Hindlimb muscle (tissue), 1 donor: Measurements from ENCODE around the gene ZNF618. TPM values are rescaled to one million over a fixed set of nuclear protein-coding genes. Genes with fewer than 3 reads are reported as not detected.
A peak's percentile ranks its signal among the peaks of the same experiment; 100 is the strongest.
"Not testable (repeated sequence)": the region's sequence is repeated elsewhere in the genome, so short reads cannot be mapped to it uniquely, and the experiment has no call there.

Experiments
- DNase-seq: peaks from one replicate; pipeline ENCODE4 v3.0.0-alpha.2; 2013
- polyA plus RNA-seq: library from polyadenylated mRNA; unstranded; fragments of 120-200 nt; gene quantifications from one replicate; pipeline ENCODE4 v1.2.1, GENCODE V29; 2013; ENCODE audit not compliant: insufficient read length

The ZNF618 gene
- polyA plus RNA-seq, 1 donor = 15.1 TPM

GRCh38 chr9:114026335-114026734 lies 150.2 kb downstream of the ZNF618 start:
- DNase-seq = no peak

- DNase-seq = no peak
Observed at GRCh38 chr9:114027159-114027862, 151.2 kb downstream of the ZNF618 start.

- DNase-seq = no peak
Observed at GRCh38 chr9:114027863-114028465, 151.9 kb downstream of the ZNF618 start.

GRCh38 chr9:114028646-114029045 lies 152.5 kb downstream of the ZNF618 start:
- DNase-seq = no peak

- DNase-seq = no peak
Observed at GRCh38 chr9:114029311-114030170, 153.4 kb downstream of the ZNF618 start.

GRCh38 chr9:114030364-114030763 lies 154.3 kb downstream of the ZNF618 start:
- DNase-seq = no peak

- DNase-seq = no peak
Observed at GRCh38 chr9:114031037-114031630, 155.0 kb downstream of the ZNF618 start.

- DNase-seq = no peak
Observed at GRCh38 chr9:114031948-114032840, 156.1 kb downstream of the ZNF618 start.

- peak; percentile 42 for DNase-seq
Observed at GRCh38 chr9:114033397-114034103, 157.4 kb downstream of the ZNF618 start.

- DNase-seq = no peak
Observed at GRCh38 chr9:114034196-114034595, 158.1 kb downstream of the ZNF618 start.

GRCh38 chr9:114034661-114035062 lies 158.6 kb downstream of the ZNF618 start:
- DNase-seq = no peak

GRCh38 chr9:114035221-114035844 lies 159.2 kb downstream of the ZNF618 start:
- DNase-seq = no peak

GRCh38 chr9:114035845-114036801 lies 160.0 kb downstream of the ZNF618 start:
- DNase-seq = no peak

GRCh38 chr9:114037249-114037648 lies 161.1 kb downstream of the ZNF618 start:
- no peak for DNase-seq

GRCh38 chr9:114037961-114038723 lies 162.0 kb downstream of the ZNF618 start:
- no peak for DNase-seq

GRCh38 chr9:114038724-114039313 lies 162.7 kb downstream of the ZNF618 start:
- DNase-seq = no peak

- DNase-seq = no peak
Observed at GRCh38 chr9:114039484-114039883, 163.4 kb downstream of the ZNF618 start.

- DNase-seq = not testable (repeated sequence)
Observed at GRCh38 chr9:114043660-114044059, 167.6 kb downstream of the ZNF618 start.
